Right atrium auricular region (tissue), 2 donors: ENCODE data around the gene RPA1. TPM values are rescaled to one million over a fixed set of nuclear protein-coding genes. Genes with fewer than 3 reads are reported as not detected.
A peak's percentile ranks its signal among the peaks of the same experiment; 100 is the strongest.

Experiments used
- DNase-seq: peaks from one replicate; pipeline ENCODE4 v3.0.0-alpha.2; 2019; ENCODE audit warnings: low spot score
- H3K27ac ChIP-seq, 2 donors: fragments of 200-600 bp; sonication (generic); 1 replicate in 1 of 2; 2 replicates in 1 of 2; pipeline ENCODE4 v1.5.1; 2016 to 2019
- H3K27me3 ChIP-seq, 2 donors: fragments of 200-600 bp; sonication (generic); one replicate each; pipeline versions ENCODE4 v1.5.1 to v1.6.0; 2017 to 2019
- H3K36me3 ChIP-seq: fragments of 200-600 bp; sonication (generic); one replicate; pipeline ENCODE4 v1.5.1; 2016
- H3K4me1 ChIP-seq, 2 donors: fragments of 200-600 bp; sonication (generic); one replicate each; pipeline versions ENCODE4 v1.5.1 to v1.6.0; 2017 to 2019
- H3K4me3 ChIP-seq, 2 donors: fragments of 200-600 bp; sonication (generic); 1 replicate in 1 of 2; 2 replicates in 1 of 2; pipeline ENCODE4 v1.5.1; 2017 to 2019; ENCODE audit warnings: mild to moderate bottlenecking in 1 of 2, moderate library complexity in 1 of 2
- H3K9me3 ChIP-seq, 2 donors: fragments of 200-600 bp; sonication (generic); one replicate each; pipeline ENCODE4 v1.5.1; 2019
- total RNA-seq, 2 donors: library from RNA; depleted of rRNA; stranded (reverse); fragments of >200 nt; gene quantifications; one replicate each; pipeline ENCODE4 v1.1.0, GENCODE V29; 2016
- TF ChIP-seq, protein P1 (sequence below), 2 donors: fragments of 200-600 bp; sonication (generic); IDR thresholded peaks; one replicate each; pipeline ENCODE4 v1.5.1; 2019; ENCODE audit warnings: antibody characterized with exemption in 2 of 2

RPA1 gene
- total RNA-seq, 2 donors from 2014 or later = 20.9 to 26.9 TPM

DNA sequence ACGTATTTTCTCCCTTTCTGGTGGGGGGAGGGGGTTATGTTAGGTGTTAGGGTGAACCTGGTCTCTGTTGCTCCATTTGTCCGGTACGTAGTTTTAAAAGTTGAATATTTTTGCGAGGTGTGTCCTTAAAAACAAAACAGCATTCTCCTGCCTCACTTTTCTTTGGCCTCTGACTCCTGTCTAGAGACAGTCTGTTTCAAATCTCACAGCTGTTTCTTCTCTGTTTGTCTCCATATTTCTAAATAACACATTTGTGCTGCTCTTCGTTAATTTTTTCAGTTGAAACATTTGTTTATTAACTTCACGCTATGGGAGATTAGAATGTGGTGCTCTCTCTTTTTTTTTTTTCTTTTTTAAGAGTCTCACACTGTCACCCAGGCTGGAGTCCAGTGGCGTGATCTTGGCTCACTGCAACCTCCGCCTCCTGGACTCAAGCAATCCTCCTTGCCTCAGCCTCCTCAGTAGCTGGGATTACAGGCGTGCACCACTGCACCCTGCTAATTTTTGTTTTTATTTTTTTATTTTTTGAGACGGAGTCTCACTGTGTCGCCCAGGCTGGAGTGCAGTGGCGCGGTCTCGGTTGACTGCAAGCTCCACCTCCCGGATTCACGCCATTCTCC, 31.7 kb downstream of the RPA1 start:
- peak overlapping the region in 1 of 2 donors; percentile 39 for H3K27ac ChIP-seq
- no peaks in the 10 kb centered on the region for H3K27me3 ChIP-seq
- no peaks in the 10 kb centered on the region for H3K9me3 ChIP-seq
- DNase-seq = no peak
- no peaks in the 10 kb centered on the region for H3K4me1 ChIP-seq
- peaks cover 14% of the 10 kb centered on the region for H3K36me3 ChIP-seq
- H3K4me3 ChIP-seq = no peak overlapping the region
- TF ChIP-seq, protein P1, sequence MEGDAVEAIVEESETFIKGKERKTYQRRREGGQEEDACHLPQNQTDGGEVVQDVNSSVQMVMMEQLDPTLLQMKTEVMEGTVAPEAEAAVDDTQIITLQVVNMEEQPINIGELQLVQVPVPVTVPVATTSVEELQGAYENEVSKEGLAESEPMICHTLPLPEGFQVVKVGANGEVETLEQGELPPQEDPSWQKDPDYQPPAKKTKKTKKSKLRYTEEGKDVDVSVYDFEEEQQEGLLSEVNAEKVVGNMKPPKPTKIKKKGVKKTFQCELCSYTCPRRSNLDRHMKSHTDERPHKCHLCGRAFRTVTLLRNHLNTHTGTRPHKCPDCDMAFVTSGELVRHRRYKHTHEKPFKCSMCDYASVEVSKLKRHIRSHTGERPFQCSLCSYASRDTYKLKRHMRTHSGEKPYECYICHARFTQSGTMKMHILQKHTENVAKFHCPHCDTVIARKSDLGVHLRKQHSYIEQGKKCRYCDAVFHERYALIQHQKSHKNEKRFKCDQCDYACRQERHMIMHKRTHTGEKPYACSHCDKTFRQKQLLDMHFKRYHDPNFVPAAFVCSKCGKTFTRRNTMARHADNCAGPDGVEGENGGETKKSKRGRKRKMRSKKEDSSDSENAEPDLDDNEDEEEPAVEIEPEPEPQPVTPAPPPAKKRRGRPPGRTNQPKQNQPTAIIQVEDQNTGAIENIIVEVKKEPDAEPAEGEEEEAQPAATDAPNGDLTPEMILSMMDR (IDR thresholded peaks at IDR 0.05) = no peak

DNA sequence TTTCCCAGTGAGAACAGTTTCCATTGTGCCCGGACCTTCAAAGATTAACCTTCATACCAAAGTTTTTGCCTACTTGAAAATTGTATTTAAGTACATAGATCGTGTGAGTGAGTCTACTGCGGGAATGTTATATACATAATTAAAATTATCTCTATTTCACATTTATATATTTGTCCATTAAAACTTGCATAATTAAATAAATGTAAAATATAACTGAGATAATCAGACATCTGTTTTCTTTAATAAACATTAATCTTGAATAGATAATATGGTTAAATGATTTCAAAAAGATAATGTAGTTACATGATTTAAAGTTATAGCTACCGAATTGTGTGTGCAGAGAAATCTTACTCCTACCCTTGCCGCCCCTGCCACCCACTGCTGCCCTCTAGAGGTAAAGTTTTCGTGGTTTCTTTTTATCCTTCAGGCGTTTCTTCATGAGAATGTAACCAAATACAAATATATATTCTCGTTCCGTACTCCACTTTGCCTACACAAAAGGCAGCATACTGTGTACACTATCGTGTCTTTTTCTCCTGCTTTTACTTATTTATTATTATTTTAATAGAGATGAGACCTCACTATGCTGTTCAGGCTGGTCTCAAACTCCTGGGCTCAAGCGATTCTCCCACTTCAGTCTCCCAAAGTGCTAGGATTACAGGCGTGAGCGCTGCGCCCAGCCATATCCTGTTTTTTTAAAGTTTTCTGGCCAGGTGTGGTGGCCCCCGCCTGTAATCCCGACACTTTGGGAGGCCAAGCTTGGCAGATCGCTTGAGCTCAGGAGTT, 35.6 kb downstream of the RPA1 start:
- Histone ChIP-seq H3K9me3 (no peaks in the 10 kb centered on the region), H3K27me3 (no peaks in the 10 kb centered on the region), H3K4me1 (no peaks in the 10 kb centered on the region), H3K36me3 (no peaks in the 10 kb centered on the region), H3K27ac (no peak overlapping the region), H3K4me3 (no peak overlapping the region)
- TF ChIP-seq, protein P1 (IDR thresholded peaks at IDR 0.05) = peak in 1 of 2 donors; percentile 66
- no peak for DNase-seq

DNA sequence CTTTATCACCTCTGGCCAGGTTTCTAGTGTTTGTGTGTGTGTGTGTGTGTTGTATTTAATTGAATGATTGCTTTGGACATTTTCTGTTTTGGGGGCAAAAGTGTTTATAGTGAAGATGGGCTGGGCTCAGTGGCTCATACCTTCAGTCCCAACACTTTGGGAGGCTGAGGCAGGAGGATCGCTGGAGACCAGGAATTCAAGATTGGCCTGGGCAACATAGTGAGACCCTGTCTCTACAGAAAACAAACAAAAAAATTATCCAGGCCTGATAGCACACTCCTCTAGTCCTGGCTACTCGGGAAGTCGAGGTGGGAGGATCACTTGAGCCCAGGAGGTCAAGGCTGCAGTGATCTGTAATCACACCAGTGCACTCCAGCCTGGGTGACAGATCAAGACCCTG, 37.5 kb downstream of the RPA1 start:
- Histone ChIP-seq H3K4me3 (no peak overlapping the region), H3K9me3 (no peaks in the 10 kb centered on the region), H3K4me1 (no peaks in the 10 kb centered on the region), H3K27me3 (no peaks in the 10 kb centered on the region), H3K27ac (no peak overlapping the region), H3K36me3 (no peaks in the 10 kb centered on the region)
- DNase-seq = no peak
- TF ChIP-seq, protein P1 (IDR thresholded peaks at IDR 0.05) = no peak

DNA sequence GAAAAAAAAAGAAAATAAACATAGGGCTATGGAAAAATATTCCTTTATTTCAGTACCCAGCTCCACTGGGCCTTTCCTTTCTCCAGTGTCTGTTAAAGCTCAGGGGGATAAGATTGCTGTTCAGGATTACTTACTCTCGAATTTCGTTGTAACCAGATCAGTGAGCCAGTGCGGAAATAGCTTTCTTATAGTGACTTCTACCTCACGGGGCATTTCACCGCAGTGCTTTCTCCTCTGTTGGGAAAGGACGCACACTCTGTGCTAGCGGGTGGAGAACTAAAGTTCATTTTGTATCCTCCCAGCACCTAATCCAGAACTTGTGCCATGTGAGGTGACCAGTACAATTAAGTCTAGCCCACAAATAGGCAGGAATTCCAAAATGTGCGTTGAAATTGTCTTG, 38.3 kb downstream of the RPA1 start:
- DNase-seq = no peak
- TF ChIP-seq, protein P1 (IDR thresholded peaks at IDR 0.05) = no peak
- Histone ChIP-seq H3K27me3 (no peaks in the 10 kb centered on the region), H3K4me3 (no peak overlapping the region), H3K9me3 (no peaks in the 10 kb centered on the region), H3K27ac (no peak overlapping the region), H3K4me1 (no peaks in the 10 kb centered on the region), H3K36me3 (no peaks in the 10 kb centered on the region)

DNA sequence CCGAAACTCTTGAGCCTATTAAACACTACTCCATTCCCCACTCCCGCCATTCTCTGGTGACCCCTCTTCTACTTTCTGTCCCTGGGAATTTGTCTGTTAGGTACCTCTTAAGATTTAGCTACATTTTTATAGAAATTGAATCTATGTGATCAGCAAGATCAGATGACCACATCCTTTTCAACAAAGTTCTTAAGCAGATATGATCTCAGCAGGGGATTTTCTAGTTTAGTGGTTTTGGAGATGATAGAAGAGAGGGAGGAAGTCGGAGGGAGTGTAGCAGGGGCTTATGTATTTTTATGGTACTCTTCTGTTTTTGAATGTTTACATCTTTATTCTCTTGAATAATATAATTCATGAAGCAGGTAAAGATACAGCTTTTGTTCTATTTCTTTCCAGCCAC, 40.8 kb downstream of the RPA1 start:
- Histone ChIP-seq H3K4me3 (no peak overlapping the region), H3K9me3 (no peaks in the 10 kb centered on the region), H3K27ac (no peak overlapping the region), H3K4me1 (no peaks in the 10 kb centered on the region), H3K36me3 (peaks cover 11% of the 10 kb centered on the region), H3K27me3 (no peaks in the 10 kb centered on the region)
- DNase-seq = no peak
- TF ChIP-seq, protein P1 (IDR thresholded peaks at IDR 0.05) = no peak
